Heart left ventricle (tissue), 13 donors: ENCODE data around the gene C1orf21.

Source experiments
- CTCF ChIP-seq, 12 donors: fragments of 200-600 bp; sonication (generic) in 4 of 12; IDR thresholded peaks; one replicate each; pipeline versions ENCODE4 v1.5.0 to v1.8.0; 2018 to 2022; ENCODE audit warnings: antibody characterized with exemption in 12 of 12, mild to moderate bottlenecking in 5 of 12
- POLR2A ChIP-seq, 2 donors: fragments of 450-650 bp; IDR thresholded peaks; one replicate each; pipeline ENCODE4 v1.6.1; 2017; ENCODE audit warnings: antibody characterized with exemption in 2 of 2, mild to moderate bottlenecking in 2 of 2, moderate library complexity in 2 of 2
- donor health status: ischemic (EF 13 %, LVEDD 7.1; RV severe dilation, severe dysfunction).
- donor health status: DM: no; HTN: yes; CAD: no.
- donor health status: DM: no; HTN: no; CAD: no.
- donor health status: ischemic (EF 25% LVEDD 6.9; RV normal size, moderate dysfunction).
- donor health status: ischemic (EF 25% LVEDD 5.7; RV mildly dilated, moderate dysfunction).
- donor health status: ischemic (EF 35%, LVEDD 5.7; RV mildly dilated, moderate dysfunction).
- donor health status: nonischemic (EF 11% LVEDD 7.7; RV severe dilation, severe dysfunction).
- donor health status: DM: yes; HTN: yes; CAD: no.
- donor health status: PGD.
- donor health status: ischemic (EF 29% LVEDD 5.4; RV normal size, mild dysfunction).
- donor health status: nonischemic (EF 23%, LVEDD 6.1; RV moderate dilation, normal function).

GRCh38 chr1:184583849-184584248, 197.0 kb downstream of the C1orf21 start:
- TF ChIP-seq CTCF (IDR thresholded peaks at IDR 0.05), result no peak
- no peak for TF ChIP-seq POLR2A (IDR thresholded peaks at IDR 0.05)
